ENCODE results near the gene VIP.

GRCh38 chr6:152794696-152795095 is 44.1 kb downstream of the VIP start:
- no peak for TF ChIP-seq CTCF (IDR thresholded peaks at IDR 0.05; ENCODE audit: insufficient read depth, low read length, poor library complexity, severe bottlenecking)
- TF ChIP-seq EZH2phosphoT487 (conservative IDR thresholded peaks at IDR 0.05; ENCODE audit: low read length): no peak

Measured in SU-DHL-6 (cell line).